Stimulated activated CD8-positive, alpha-beta memory T cell treated with anti-CD3 and anti-CD28 coated beads, Interleukin-15, amount 100 ng/mL, for 1 hour (primary cell): Measurements from ENCODE around the gene RAB4B.
"Not testable (repeated sequence)": the region's sequence is repeated elsewhere in the genome, so short reads cannot be mapped to it uniquely, and the experiment has no call there.

ENCODE experiments used
- DNase-seq: peaks from one replicate; pipeline ENCODE4 v3.0.0-alpha.2; 2020; ENCODE audit warnings: low read depth

RAB4B gene

GRCh38 chr19:40803857-40804782 lies 26.1 kb downstream of the RAB4B start:
- no peak for DNase-seq

DNA sequence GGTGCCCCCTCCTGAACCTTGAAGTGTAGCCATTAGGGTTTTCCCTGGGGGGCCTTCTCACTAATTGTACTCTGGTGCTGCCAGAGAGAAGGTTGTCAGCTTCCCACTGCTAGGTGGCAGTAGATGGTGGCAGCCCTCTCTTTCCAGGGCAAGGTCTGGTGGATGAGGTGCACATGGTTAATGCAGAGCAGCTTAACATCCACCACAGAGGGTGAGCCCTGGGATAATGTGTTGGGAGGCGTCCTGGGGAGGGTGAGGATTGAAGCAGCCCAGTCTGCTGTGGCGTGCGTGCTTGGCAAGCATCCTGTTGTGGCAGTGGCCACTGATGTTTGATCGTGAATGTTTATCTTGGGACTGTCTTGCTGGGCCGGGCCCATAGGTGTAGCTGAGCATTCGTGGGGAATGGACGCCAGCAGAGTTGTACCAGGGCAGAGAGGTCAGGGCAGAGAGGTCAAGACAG lies 26.8 kb downstream of the RAB4B start:
- DNase-seq, result no peak

GRCh38 chr19:40805258-40805868 lies 27.3 kb downstream of the RAB4B start:
- no peak for DNase-seq

GRCh38 chr19:40806423-40807146 lies 28.5 kb downstream of the RAB4B start:
- DNase-seq, result peak; percentile 53

DNA sequence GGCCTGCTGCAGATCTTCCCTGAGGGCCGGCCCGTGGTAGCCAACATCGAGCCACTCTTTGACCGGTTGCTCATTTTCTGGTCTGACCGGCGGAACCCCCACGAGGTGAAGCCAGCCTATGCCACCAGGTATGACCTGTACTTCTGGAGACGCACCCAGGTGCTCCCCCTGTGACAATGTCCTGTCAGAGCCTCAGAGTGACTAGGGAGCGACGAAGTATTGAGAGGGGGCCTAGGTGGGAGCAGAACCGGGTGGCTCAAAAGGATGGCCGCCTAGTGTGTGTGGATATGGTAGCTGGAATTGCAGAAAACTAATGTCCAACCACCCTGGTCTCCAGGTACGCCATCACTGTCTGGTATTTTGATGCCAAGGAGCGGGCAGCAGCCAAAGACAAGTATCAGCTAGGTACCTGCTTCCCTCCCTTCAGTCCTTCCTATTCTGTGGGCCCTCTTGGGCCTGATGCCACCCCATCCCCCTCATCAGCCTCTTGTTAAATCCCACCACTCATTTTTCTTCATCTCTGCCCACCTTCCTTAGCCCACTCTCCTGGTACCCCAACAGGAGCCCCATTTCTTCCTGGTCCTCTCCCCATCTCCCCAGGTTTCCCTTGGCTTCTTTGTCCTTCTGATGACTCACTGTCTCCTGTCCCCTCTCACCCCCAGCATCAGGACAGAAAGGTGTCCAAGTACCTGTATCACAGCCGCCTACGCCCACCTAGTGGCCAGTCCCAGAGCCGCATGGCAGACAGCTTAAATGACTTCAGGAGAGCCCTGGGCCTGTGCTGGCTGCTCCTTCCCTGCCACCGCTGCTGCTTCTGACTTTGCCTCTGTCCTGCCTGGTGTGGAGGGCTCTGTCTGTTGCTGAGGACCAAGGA lies 29.3 kb downstream of the RAB4B start:
- DNase-seq, result no peak

- DNase-seq, result no peak
Measured at GRCh38 chr19:40808021-40808325, 29.9 kb downstream of the RAB4B start.

- no peak for DNase-seq
Measured at GRCh38 chr19:40808497-40808896, 30.4 kb downstream of the RAB4B start.

GRCh38 chr19:40809358-40810086 lies 31.5 kb downstream of the RAB4B start:
- DNase-seq, result no peak

DNA sequence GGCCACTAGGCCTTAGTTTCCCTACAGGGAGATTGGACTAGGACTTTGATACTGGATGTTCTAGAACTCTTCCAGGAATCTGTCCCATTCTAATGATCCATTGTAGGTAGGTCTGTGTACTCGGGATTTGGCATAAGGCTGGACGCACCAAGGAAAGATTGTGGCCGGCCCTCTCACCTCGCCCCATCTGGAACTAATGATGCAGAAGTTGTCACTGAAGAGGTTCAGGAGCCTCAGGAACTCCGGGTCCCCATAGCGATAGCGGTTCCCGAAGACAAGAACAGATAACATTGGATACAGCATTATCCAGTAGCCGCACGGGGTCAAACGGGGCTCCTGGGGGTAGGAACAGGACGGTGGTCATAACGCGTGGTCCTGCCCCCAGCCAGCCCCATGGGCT lies 32.1 kb downstream of the RAB4B start:
- no peak for DNase-seq

DNA sequence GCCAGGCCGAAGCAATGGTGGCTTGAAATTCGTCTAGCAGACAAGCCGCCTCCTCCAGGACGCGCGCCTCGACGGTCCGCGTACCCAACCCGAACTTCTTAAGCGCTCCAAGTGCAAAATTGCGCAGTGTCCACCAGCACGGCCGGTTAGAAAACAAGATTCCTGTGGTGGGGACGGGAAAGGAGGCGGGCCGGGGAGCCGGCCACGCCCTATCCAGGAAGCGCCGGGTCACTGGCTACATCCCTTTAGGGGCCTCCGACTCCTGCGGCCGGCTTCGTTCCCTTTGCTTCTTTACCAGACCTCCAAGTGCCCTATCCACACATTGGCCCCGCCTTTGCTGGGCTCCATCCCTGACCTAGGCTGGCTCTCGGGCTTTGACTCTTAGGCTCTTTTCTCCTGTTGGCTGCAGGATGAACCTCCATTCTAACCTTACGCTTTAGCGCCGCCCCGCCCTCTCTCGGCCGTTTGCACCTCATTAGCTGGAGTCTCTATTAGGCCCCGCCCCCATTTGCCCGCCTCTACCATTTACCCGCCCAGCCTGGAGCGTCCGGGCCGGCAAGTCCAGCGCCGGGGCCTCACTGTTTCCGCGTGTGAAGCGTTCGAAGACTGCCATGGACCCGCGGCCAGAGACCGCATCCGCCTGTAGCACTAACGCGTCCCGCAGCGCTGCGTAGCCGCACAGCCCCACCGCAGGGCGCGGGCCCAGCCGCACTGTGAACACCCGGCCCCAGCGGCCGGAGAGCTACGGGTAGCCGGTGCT lies 32.8 kb downstream of the RAB4B start:
- DNase-seq, result not testable (repeated sequence)

GRCh38 chr19:40811478-40812341 lies 33.7 kb downstream of the RAB4B start:
- no peak for DNase-seq

DNA sequence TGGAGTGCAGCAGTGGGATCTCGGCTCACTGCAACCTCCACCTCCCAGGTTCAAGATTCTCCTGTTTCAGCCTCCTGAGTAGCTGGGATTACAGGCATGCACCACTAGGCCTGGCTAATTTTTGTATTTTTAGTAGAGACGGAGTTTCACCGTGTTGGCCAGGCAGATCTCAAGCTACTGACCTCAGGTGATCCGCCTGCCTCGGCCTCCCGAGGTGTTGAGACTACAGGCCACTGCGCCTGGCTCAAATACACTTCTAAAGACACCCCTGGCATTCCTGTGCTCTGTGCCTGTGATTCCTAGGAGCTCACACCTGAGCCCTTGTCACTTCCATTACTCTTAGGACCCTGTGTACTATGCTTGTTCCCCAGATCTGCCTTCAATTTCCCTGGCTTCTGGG lies 34.5 kb downstream of the RAB4B start:
- not testable (repeated sequence) for DNase-seq

DNA sequence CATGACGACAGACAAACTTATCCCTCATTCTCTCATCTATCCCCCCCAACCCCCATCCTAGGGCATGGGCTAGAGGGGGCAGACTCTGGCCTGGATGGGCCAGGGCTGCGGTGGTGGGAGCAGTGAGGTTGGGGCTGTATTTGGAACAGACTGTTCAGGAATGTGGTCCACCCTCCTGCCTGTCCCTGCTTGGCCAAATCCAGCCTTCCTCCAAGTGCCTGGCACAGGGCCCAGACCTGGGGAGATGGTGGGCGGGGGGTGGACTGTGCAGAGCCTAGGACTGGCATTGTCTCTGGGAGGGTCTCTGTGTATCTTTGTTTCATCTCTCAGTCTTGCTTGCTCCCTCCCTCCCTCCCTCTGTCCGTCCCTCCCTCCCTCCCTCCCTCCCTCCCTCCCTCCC lies 35.1 kb downstream of the RAB4B start:
- DNase-seq, result no peak

- no peak for DNase-seq
Measured at GRCh38 chr19:40815223-40815622, 37.2 kb downstream of the RAB4B start.

DNA sequence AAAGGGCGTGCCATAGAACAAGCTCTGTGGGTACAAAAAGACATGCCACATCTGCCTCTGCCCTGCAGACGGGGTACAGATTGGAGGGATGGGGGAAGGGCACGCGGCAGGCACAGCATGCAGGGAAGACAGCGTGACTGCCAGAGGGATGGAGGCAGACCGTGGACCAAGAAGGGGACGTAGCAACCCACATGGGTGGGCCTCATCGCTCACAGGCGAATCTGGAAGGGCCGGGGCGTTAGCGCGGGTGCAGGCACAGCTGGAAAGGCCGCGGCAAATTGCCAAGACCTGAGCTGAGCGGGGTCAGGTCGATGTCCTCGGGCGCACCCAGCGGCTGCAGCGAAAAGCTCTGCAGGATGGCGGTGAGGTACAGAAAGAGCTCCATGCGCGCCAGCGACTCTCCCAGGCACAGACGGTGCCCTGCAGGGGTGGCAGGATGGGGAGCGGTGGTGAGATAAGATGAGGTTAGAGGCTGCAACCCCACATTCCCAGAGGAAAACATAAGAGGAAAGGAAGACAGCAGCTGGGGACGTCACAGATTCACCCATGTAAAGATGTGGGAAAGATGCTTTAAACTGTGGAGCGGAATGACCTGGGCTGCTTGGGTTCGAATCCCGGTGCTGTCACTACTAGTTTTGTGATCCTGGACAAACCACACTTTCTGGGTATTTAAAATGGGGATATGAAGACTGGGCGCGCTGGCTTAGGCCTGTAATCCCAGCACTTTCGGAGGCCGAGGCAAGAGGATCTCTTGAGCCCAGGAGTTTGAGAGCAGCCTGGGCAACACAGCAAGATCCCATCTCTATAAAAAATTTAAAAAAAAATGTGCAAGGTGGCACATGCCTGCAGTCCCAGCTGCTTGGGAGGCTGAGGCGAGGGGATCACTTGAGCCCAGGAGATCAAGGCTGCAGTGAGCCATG lies 40.7 kb downstream of the RAB4B start:
- DNase-seq, result peak; percentile 45

GRCh38 chr19:40819479-40820234 lies 41.6 kb downstream of the RAB4B start:
- peak; percentile 43 for DNase-seq

DNA sequence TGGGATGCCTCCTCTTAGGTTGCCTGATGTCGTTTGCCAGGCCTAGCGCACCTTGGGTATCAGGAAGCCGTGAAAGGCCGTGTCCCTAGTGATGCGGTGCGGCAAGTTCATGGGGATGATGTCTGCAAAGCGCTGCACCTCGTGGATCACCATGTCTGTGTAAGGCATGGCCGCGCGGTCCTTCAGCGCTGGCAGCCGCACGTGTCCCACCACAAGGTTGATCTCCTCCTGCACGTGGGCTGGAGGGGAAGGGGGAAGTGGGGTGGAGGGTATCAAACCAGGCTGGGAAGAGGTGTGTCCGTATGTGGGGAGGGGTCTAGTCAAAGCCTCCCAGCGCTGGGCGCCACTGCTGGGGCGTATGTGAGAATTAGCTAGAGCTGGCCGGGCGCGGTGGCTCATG lies 44.1 kb downstream of the RAB4B start:
- DNase-seq, result no peak
